GM13976 (cell line): ENCODE results near the gene TMEM107.
A peak's percentile ranks its signal among the peaks of the same experiment; 100 is the strongest.

Experiments used
- DNase-seq: peaks from one replicate; pipeline ENCODE4 v3.0.0; 2012; ENCODE audit warnings: low spot score
- CTCF ChIP-seq: IDR thresholded peaks from 2 replicates; pipeline ENCODE4 v1.5.1; 2012; ENCODE audit warnings: borderline replicate concordance, mild to moderate bottlenecking; ENCODE audit not compliant: insufficient read depth; ENCODE audit errors: extremely low read depth, missing control alignments, control extremely low read depth
- in situ Hi-C: fragments of 300-500 bp; cut with MboI; formaldehyde crosslinking; loops from one replicate; pipeline ENCODE4 v1.12.0; 2022; ENCODE audit warnings: low sequenced_read_pairs, mixed read lengths, inconsistent platforms; ENCODE audit not compliant: unreplicated experiment

Gene TMEM107

GRCh38 chr17:8160741-8161221 is 15.4 kb downstream of the TMEM107 start:
- in situ Hi-C loops: no loop called here
- no peak for TF ChIP-seq CTCF

GRCh38 chr17:8160224-8160577 is 16.0 kb downstream of the TMEM107 start:
- DNase-seq: no peak
- in situ Hi-C loops: no loop called here
- TF ChIP-seq CTCF: no peak

More at GRCh38 chr17:8160741-8161221, 15.4 kb downstream of the TMEM107 start:
- no peak for DNase-seq

GRCh38 chr17:8159459-8160223 is 16.5 kb downstream of the TMEM107 start:
- in situ Hi-C loops: no loop called here
- no peak for TF ChIP-seq CTCF
- DNase-seq: no peak

GRCh38 chr17:8159032-8159400 is 17.2 kb downstream of the TMEM107 start:
- in situ Hi-C loops: no loop called here
- DNase-seq: no peak
- TF ChIP-seq CTCF: no peak

GRCh38 chr17:8158267-8159031 is 17.7 kb downstream of the TMEM107 start:
- peak; percentile 84 for DNase-seq
- TF ChIP-seq CTCF: peak; percentile 86
- in situ Hi-C loops: no loop called here

GRCh38 chr17:8156246-8156992 is 19.8 kb downstream of the TMEM107 start:
- peak; percentile 97 for DNase-seq
- in situ Hi-C loops: no loop called here
- TF ChIP-seq CTCF: no peak
